ENCODE results near the gene RAPGEF4.

RAPGEF4 gene

GRCh38 chr2:172917716-172918115 lies 182.1 kb downstream of the RAPGEF4 start:
- no peak for DNase-seq

GRCh38 chr2:172919732-172920131 lies 184.1 kb downstream of the RAPGEF4 start:
- no peak for DNase-seq

- no peak for DNase-seq
Observed at GRCh38 chr2:172921532-172922236, 186.0 kb downstream of the RAPGEF4 start.

GRCh38 chr2:172922306-172922705 lies 186.7 kb downstream of the RAPGEF4 start:
- no peak for DNase-seq

GRCh38 chr2:172922815-172923214 lies 187.2 kb downstream of the RAPGEF4 start:
- no peak for DNase-seq

GRCh38 chr2:172924097-172924660 lies 188.5 kb downstream of the RAPGEF4 start:
- no peak for DNase-seq

- no peak for DNase-seq
Observed at GRCh38 chr2:172925600-172925999, 190.0 kb downstream of the RAPGEF4 start.

- DNase-seq = no peak
Observed at GRCh38 chr2:172926785-172927640, 191.4 kb downstream of the RAPGEF4 start.

GRCh38 chr2:172927641-172928357 lies 192.2 kb downstream of the RAPGEF4 start:
- no peak for DNase-seq

GRCh38 chr2:172928756-172929155 lies 193.1 kb downstream of the RAPGEF4 start:
- DNase-seq = peak in 1 of 2 experiments; percentile 6

GRCh38 chr2:172929644-172930043 lies 194.0 kb downstream of the RAPGEF4 start:
- no peak for DNase-seq

- DNase-seq = peak in 1 of 2 experiments; percentile 13
Observed at GRCh38 chr2:172930871-172931255, 195.2 kb downstream of the RAPGEF4 start.

- DNase-seq = peak in 1 of 2 experiments; percentile 40
Observed at GRCh38 chr2:172931256-172931894, 195.7 kb downstream of the RAPGEF4 start.

- peak; percentile 29 to 56 for DNase-seq
Observed at GRCh38 chr2:172931918-172932520, 196.4 kb downstream of the RAPGEF4 start.

- peak in 1 of 2 experiments; percentile 52 for DNase-seq
Observed at GRCh38 chr2:172937884-172938712, 202.5 kb downstream of the RAPGEF4 start.

- no peak for DNase-seq
Observed at GRCh38 chr2:172938713-172939375, 203.2 kb downstream of the RAPGEF4 start.

- DNase-seq = no peak
Observed at GRCh38 chr2:172943539-172943938, 207.9 kb downstream of the RAPGEF4 start.

- DNase-seq = peak; percentile 2 to 59
Observed at GRCh38 chr2:172944022-172944793, 208.6 kb downstream of the RAPGEF4 start.

GRCh38 chr2:172944794-172945509 lies 209.3 kb downstream of the RAPGEF4 start:
- no peak for DNase-seq
